ENCODE measurements around the gene PCSK4.

PCSK4 gene

DNA sequence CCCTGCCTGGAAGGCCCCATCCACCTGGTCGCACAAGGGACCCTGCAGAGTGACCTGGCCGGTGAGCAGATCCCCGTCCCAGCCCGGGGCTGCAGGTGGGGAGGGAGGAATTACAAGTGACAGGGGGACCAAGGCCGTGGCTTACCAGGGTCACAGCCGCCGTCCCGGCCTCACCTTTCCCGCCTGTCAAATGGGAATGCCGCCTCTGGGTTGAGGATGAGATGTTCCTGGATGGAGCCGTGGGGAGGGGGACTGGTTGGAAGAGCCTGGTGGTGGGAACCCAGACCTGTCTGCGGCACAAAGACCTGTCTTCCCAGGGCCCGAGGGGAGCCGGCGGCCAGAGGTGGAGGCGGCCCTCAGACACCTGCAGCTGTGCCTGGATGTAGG lies 39.3 kb upstream of the PCSK4 start:
- TF ChIP-seq, protein P1, sequence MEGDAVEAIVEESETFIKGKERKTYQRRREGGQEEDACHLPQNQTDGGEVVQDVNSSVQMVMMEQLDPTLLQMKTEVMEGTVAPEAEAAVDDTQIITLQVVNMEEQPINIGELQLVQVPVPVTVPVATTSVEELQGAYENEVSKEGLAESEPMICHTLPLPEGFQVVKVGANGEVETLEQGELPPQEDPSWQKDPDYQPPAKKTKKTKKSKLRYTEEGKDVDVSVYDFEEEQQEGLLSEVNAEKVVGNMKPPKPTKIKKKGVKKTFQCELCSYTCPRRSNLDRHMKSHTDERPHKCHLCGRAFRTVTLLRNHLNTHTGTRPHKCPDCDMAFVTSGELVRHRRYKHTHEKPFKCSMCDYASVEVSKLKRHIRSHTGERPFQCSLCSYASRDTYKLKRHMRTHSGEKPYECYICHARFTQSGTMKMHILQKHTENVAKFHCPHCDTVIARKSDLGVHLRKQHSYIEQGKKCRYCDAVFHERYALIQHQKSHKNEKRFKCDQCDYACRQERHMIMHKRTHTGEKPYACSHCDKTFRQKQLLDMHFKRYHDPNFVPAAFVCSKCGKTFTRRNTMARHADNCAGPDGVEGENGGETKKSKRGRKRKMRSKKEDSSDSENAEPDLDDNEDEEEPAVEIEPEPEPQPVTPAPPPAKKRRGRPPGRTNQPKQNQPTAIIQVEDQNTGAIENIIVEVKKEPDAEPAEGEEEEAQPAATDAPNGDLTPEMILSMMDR (IDR thresholded peaks at IDR 0.05; ENCODE audit: low read length, missing control alignments): no peak
- DNase-seq (ENCODE audit: low read depth): no peak
- no peak overlapping the region for H3K4me3 ChIP-seq (replicated peaks; ENCODE audit: low read depth, low read length)

DNA sequence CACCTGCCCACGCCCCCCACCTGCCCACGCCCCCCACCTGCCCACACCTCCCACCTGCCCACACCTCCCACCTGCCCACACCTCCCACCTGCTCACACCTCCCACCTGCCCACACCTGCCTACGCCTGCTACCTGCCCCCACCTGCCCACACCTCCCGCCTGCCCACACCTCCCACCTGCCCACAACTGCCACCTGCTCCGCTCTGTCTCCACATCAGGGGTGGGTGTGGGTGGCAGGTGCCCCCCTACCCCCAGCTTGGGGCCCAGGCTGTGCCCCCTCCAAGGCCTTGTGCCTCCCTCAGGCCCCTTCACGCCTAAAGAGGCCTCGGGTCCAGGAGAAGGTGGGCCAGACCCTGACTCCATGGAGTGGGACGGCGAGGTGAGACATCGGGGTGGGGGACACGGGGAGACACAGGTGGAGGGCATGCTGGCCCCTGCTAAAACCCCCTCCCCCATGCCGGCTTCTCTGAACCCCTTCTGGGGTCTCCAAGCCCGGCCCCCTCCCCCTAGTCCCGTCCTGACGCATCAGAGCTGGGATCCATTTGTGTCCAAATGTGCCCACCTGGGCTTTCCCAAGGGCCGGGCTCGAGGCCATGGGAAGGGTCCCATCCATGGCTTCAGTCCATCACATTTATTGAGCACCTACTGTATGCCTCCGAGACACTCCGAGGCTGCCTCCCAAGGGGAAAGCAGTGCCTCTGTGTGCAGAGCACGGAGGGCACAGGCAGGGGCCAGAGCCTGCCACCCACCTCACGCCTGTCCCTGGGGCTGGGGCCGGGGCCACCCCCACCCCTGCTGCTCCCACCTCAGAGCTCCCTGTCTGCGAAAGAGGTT lies 38.7 kb upstream of the PCSK4 start:
- TF ChIP-seq, protein P1 (IDR thresholded peaks at IDR 0.05; ENCODE audit: low read length, missing control alignments): no peak
- no peak overlapping the region for H3K4me3 ChIP-seq (replicated peaks; ENCODE audit: low read depth, low read length)
- DNase-seq (ENCODE audit: low read depth): no peak

DNA sequence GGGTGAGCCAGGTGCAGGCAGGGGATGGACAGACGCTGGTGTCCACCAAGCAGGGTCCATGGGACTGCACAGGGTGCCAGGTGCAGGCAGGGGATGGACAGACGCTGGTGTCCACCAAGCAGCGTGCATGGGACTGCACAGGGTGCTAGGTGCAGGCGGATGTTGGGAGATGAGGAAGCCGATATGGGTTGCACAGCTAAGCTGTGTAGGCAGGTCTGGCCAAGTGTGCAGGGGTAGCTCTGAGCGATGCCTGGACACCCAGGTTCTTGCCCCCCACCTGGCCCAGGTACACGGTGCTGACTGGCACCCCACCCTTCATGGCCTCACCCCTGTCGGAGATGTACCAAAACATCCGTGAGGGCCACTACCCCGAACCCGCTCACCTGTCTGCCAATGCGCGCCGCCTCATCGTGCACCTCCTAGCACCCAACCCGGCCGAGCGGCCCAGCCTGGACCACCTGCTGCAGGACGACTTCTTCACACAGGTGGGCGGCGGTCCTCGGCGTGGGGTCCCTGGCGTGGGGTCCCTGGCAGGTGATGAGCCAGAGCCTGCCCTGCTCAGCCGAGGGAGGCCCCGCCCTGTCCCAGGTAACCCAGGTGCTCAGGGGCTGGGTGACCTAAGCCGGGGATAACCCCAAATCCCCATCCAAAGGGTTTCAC lies 37.6 kb upstream of the PCSK4 start:
- no peak overlapping the region for H3K4me3 ChIP-seq (replicated peaks; ENCODE audit: low read depth, low read length)
- DNase-seq (ENCODE audit: low read depth): no peak
- TF ChIP-seq, protein P1 (IDR thresholded peaks at IDR 0.05; ENCODE audit: low read length, missing control alignments): no peak

GRCh38 chr19:1526979-1527649 lies 37.0 kb upstream of the PCSK4 start:
- no peak for DNase-seq (ENCODE audit: low read depth)
- no peak overlapping the region for H3K4me3 ChIP-seq (replicated peaks; ENCODE audit: low read depth, low read length)
- TF ChIP-seq, protein P1 (IDR thresholded peaks at IDR 0.05; ENCODE audit: low read length, missing control alignments): no peak

- TF ChIP-seq, protein P1 (IDR thresholded peaks at IDR 0.05; ENCODE audit: low read length, missing control alignments): no peak
- H3K4me3 ChIP-seq (replicated peaks; ENCODE audit: low read depth, low read length): no peak overlapping the region
- DNase-seq (ENCODE audit: low read depth): no peak
These were observed 36.1 kb upstream of the PCSK4 start for GRCh38 chr19:1526066-1526778.

DNA sequence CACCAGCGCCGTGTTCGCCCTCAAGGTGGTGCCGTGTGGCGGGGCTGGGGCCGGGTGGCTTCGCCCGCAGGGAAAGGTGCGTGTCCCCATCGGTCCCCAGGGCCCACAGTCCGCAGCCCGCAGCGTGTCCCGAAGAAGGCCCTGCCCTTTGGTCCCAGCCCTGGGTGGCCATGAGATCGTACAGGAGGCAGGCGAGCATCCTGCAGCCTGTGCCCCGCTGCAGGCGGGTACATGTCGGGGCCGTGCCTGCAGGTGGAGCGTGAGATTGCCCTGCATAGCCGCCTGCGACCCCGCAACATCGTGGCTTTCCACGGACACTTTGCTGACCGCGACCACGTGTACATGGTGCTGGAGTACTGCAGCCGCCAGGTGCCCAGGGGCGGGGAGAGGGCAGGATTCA lies 35.2 kb upstream of the PCSK4 start:
- H3K4me3 ChIP-seq (replicated peaks; ENCODE audit: low read depth, low read length): no peak overlapping the region
- TF ChIP-seq, protein P1 (IDR thresholded peaks at IDR 0.05; ENCODE audit: low read length, missing control alignments): no peak
- no peak for DNase-seq (ENCODE audit: low read depth)

Measured in fibroblast of pulmonary artery (primary cell).